HG03469 (cell line): ENCODE measurements around the gene IGF2BP3.

Experiments used
- ATAC-seq: cut with Tn5 transposase; IDR thresholded peaks from one replicate; pipeline ENCODE4 v1.9.1; 2021; ENCODE audit warnings: mild to moderate bottlenecking, moderate library complexity, moderate number of reproducible peaks; ENCODE audit not compliant: unreplicated experiment

Gene IGF2BP3

DNA sequence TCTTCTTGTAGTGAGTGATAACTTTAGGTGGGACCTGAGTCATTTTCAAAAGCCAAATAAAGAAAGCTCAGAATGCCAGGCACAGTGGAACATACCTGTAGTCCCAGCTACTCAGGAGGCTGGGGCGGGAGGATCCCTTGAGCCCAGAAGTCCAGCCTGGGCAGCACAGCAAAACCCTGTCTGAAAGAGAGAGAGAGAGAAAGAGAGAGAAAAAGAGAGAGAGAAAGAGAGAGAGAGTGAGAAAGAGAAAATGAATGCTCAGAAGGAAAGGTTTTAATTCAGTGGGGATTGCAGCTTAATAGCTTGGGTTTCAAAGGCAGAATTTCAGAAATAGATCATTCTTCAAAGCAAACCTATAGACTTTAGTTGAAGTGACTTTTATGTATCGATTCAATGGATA lies 198.0 kb downstream of the IGF2BP3 start:
- ATAC-seq, result no peak

DNA sequence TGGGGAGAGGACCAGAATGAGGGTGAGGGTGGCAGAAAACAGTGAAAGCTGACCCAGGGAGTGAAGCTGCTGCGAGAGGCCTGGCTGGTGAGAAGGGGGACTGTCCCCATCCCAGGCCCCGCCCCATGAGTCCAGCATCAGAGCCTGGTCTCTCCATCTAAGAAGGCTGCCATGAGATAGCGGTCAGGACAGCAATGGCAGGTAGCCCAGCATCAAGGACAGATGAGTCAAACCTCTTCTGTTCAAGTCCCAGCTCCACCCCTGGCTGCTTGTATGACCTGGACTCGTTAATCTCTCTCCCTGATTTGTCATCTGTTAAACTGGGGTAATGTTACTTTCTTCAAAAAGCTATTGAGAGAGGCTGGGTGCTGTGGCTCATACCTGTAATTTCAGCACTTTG lies 201.5 kb downstream of the IGF2BP3 start:
- ATAC-seq, result no peak

DNA sequence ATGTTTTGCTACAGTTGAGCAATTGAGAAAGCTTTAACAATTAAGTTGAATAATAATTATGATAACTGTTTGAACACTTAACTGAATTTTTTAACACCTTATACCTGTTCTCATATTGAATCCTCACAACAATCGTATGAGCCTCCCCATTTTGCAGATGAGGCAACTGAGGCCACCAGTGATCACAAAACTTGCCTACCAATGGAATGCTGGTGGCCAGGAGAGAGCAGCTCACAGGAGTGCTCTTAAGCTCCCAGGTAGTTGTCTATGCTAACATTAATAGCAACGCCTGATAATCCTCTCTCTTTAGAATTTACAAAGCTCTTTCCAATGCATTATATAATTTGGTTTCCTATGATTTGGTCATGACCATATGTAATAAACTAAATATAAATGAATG lies 202.1 kb downstream of the IGF2BP3 start:
- no peak for ATAC-seq

DNA sequence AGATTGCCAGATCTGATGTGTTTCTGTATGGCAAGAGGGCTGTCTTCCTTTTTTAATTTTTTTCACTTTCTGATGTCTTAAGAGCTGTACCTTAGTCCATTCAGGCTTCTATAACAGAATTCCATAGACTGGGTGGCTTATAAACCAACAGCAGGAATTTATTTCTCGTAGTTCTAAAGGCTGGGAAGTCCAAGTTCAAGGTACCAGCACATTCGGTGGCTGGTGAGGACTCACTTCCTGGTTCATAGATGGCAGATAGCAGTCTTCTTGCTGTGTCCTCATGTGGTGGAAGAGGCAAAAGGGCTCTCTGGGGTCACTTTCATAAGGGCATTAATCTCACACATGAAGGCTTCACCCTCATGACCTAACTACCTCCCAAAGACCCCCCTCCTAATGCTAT lies 202.9 kb downstream of the IGF2BP3 start:
- ATAC-seq, result no peak

- ATAC-seq, result no peak
Observed at GRCh38 chr7:23266918-23267317, 203.4 kb downstream of the IGF2BP3 start.

DNA sequence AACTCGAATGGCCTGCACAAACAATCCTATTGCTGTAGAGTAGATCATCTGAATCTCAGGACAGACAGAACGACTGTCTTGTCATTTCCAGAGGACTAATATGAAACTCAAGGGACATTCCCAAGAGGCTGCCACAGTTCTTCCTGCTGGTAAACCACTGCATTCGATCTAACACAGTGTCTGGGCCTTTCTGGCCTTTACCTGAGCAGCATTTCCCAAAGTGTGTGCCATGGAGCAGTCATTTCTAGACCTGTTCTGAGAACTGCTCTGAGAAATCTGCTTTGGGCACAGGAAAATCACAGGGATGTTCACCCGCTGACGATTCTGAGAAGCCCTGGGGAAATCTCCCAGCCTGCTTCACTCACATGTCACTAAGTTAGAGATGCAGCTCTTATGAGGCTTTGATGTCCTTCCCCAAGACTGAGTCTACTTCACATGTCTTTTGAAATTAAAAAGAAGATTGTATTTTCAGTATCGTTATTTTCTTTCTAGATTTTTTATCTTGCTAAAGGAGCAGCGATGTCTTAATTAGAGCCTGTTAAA lies 205.3 kb downstream of the IGF2BP3 start:
- ATAC-seq, result no peak

DNA sequence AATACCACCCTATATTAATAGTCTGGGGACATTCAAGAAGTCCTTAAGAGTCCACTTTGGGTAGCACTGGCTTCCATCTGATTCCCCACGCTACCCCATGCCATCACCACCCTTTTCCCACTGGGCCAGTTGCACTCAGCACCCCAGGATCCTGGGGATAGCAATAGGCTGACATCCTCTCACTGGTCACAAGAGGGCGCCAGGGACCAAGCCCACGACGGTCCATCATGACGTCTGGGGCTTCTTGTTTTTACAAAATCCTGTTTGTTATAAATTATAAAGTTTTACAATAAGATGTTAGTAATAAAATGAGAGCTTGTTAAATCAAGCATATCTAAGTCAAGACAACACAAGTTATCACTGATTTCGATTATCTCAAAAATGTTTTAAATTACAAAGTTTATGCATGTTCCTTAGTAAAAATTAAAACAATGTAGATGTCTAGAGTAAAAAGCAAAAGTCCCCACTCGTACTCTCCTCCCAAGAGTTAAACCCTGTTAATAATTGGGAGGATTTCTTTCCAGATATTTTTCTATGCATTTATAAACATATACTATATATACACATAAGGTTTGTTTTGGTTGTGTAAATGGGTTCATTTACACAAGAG lies 208.3 kb downstream of the IGF2BP3 start:
- no peak for ATAC-seq

- no peak for ATAC-seq
Observed at GRCh38 chr7:23260371-23260770, 209.9 kb downstream of the IGF2BP3 start.
